Mesothelial cell of epicardium (in vitro differentiated cells): Measurements from ENCODE around the gene WNT9A. TPM values are rescaled to one million over a fixed set of nuclear protein-coding genes. Genes with fewer than 3 reads are reported as not detected.

Experiments used
- DNase-seq, 2 experiments: peaks; one replicate each; pipeline ENCODE4 v3.0.0; 2021; ENCODE audit warnings: low spot score in 2 of 2; ENCODE audit not compliant: unreplicated experiment in 2 of 2
- H3K27ac Mint-ChIP-seq: 2 replicates; pipeline ENCODE4 v1.8.0; 2021; ENCODE audit warnings: mixed read lengths
- H3K27me3 Mint-ChIP-seq: 2 replicates; pipeline ENCODE4 v1.8.0; 2021; ENCODE audit warnings: low read depth, mixed read lengths
- H3K36me3 Mint-ChIP-seq: 2 replicates; pipeline ENCODE4 v1.8.0; 2021; ENCODE audit warnings: mixed read lengths
- H3K4me1 Mint-ChIP-seq: 2 replicates; pipeline ENCODE4 v1.8.0; 2021; ENCODE audit warnings: mixed read lengths
- H3K4me3 Mint-ChIP-seq: 2 replicates; pipeline ENCODE4 v1.8.0; 2021; ENCODE audit warnings: mild to moderate bottlenecking, moderate library complexity, mixed read lengths
- H3K9me3 Mint-ChIP-seq: 2 replicates; pipeline ENCODE4 v1.8.0; 2021; ENCODE audit warnings: mixed read lengths
- total RNA-seq: library from RNA; stranded (reverse); gene quantifications from 3 replicates; pipeline ENCODE4 v1.2.1, GENCODE V29; 2021
- TF ChIP-seq, protein P1 (sequence below): fragments of 200-600 bp; sonication (generic); IDR thresholded peaks from one replicate; pipeline ENCODE4 v1.5.0; 2021; ENCODE audit warnings: antibody characterized with exemption; ENCODE audit not compliant: unreplicated experiment

WNT9A gene
- total RNA-seq, 1 donor from 2014 or later: 3.9 TPM

DNA sequence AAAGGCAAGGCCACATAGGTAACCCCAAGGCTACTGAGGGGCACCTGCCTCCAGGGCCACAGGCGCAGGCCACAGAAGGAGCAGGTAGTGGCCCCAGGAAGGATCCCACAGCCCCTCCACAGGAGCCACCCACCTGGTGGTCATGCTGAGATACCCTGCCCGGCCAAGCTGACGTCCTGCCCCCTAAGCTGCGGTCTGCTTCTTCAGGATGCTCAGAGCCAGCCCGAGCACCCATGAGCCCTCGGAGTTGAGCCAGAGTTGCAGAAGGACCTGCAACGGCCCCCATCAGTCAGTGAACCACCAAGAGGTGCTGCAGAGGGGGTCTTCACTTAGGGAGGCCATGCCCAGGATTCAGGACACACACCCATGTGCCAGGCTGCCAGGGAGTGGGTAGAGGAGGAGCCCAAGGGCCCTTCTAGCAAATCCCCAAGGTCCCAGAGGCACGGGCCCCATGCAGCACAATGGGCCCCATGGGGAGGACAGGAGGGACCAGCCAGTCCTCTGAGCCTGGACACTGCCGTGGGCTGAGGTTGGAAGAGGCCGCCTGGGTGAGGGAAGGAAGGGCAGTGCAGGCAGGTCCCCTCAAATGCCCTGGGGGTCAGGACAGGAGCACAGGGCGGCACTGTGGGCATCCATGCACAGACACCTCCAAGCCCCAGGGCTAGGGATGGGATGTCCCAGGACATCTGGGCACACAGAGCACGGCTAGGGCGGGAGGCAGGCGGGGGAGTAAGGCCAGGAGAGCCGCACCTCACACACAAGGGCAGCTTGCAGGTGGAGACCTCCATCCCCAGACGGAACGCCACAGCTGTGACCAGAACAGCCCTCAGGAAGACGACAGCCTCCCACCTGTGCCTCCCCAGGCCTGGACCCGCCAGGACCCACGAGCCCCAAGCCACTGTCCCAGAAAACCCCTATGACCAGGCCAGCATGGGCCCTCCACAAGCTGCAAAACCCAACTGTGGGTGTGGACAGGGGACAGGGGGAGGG is 20.5 kb downstream of the WNT9A start:
- H3K27me3 Mint-ChIP-seq: no peaks in the 10 kb centered on the region
- TF ChIP-seq, protein P1, sequence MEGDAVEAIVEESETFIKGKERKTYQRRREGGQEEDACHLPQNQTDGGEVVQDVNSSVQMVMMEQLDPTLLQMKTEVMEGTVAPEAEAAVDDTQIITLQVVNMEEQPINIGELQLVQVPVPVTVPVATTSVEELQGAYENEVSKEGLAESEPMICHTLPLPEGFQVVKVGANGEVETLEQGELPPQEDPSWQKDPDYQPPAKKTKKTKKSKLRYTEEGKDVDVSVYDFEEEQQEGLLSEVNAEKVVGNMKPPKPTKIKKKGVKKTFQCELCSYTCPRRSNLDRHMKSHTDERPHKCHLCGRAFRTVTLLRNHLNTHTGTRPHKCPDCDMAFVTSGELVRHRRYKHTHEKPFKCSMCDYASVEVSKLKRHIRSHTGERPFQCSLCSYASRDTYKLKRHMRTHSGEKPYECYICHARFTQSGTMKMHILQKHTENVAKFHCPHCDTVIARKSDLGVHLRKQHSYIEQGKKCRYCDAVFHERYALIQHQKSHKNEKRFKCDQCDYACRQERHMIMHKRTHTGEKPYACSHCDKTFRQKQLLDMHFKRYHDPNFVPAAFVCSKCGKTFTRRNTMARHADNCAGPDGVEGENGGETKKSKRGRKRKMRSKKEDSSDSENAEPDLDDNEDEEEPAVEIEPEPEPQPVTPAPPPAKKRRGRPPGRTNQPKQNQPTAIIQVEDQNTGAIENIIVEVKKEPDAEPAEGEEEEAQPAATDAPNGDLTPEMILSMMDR: no peak
- H3K4me1 Mint-ChIP-seq: peaks cover 14% of the 10 kb centered on the region
- no peak overlapping the region for H3K4me3 Mint-ChIP-seq
- H3K36me3 Mint-ChIP-seq: no peaks in the 10 kb centered on the region
- no peak for DNase-seq
- H3K9me3 Mint-ChIP-seq: no peaks in the 10 kb centered on the region
- no peak overlapping the region for H3K27ac Mint-ChIP-seq

DNA sequence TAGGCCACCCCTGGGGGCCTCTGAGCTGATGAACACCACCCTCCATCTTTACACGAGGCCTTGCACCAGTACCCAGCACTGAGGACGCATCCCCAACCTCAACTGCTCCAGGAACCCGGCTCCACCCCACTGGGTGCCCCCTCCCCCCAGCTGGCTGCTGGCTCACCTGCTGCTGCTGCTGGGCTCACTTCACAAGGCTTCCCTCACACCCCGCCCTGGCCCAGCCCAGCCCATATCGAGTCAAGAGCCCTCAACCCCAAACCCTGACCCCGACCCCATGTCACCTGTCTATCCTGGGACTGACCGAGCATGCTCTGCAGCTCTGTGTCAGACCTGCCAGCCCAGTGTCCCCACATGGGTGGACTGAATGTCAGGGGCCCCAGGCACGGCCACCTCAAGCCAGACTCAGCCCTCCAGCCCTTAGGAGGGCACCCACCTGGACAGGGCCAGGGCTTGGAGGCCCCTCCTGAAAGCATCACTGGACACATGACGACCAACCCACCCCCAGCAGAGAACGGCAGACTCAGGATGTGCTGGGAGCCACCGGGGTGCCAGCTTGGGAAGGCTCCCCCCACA is 21.4 kb downstream of the WNT9A start:
- Mint-ChIP-seq H3K9me3 (no peaks in the 10 kb centered on the region), H3K4me1 (peaks cover 14% of the 10 kb centered on the region), H3K27ac (no peak overlapping the region), H3K4me3 (no peak overlapping the region), H3K27me3 (no peaks in the 10 kb centered on the region), H3K36me3 (no peaks in the 10 kb centered on the region)
- TF ChIP-seq, protein P1: no peak
- DNase-seq: no peak

DNA sequence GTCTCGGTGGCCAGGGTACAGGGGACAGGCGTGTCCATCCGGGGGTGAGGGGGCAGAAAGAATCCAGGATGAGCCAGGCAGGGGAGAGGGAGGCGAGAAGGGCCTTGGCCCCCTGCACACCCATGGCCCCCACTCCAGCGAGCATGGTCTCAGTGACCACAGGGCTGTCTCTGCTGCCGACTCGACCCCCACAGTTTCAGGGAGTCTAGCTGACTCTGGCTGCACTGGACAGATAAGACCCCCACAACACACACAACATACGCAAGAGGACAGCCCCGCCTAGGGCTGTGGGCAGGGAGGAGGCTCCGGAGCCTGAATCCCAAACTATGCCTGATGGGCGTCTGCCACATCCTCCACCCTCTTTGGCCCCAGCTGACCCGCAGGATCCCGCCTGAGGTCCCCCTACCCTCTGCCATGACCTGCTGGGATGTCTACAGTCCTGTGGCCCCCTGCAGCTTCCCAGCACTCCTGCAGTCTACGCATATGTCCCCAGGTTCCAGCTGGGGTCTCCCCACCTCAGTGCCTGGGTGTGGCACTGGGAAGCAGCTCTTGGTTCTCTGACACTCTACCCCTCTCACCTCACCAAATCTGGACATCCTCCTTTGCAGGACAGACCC is 22.0 kb downstream of the WNT9A start:
- Mint-ChIP-seq H3K4me1 (peaks cover 14% of the 10 kb centered on the region), H3K9me3 (no peaks in the 10 kb centered on the region), H3K4me3 (no peak overlapping the region), H3K27me3 (no peaks in the 10 kb centered on the region), H3K27ac (no peak overlapping the region), H3K36me3 (no peaks in the 10 kb centered on the region)
- no peak for DNase-seq
- TF ChIP-seq, protein P1: no peak

DNA sequence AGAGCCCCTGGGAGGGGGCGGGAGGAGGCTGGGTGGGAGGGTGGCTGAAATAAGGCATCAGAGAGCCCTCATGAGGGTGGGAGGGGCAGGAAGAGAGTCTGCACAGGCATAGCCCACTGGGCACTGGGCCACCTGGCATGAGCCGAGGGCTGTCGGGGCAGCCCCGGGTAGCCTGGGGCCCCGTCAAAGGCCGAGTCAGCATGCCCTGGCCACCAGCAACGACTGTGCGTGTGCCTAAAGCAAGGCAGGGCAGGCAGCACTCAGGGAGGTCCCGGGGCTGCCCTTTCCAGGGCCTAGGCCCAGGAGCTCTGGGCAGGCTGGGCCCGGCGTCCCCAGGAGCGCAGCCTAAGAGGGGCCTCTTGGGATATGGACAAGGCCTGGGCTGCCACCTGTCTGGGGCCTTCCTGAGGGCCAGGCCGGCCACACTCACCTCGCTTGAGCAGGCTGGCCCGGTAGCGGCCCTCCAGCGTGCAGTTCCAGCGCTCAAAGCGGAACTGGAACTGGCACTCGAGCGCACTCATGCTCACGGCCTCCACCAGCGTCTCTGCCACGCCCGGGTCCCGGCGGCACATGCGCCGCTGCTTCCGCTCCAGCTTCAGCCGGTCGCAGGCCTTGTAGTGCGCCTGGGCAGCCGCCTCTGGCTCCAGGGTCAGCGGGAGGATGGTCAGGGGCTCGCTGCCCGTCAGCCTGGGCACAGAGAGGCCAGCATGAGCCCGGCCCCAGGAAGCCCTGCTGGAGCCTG is 22.7 kb downstream of the WNT9A start:
- no peak overlapping the region for H3K4me3 Mint-ChIP-seq
- peaks cover 14% of the 10 kb centered on the region for H3K4me1 Mint-ChIP-seq
- no peaks in the 10 kb centered on the region for H3K36me3 Mint-ChIP-seq
- H3K27ac Mint-ChIP-seq: no peak overlapping the region
- TF ChIP-seq, protein P1: no peak
- H3K27me3 Mint-ChIP-seq: no peaks in the 10 kb centered on the region
- no peaks in the 10 kb centered on the region for H3K9me3 Mint-ChIP-seq
- DNase-seq: no peak

DNA sequence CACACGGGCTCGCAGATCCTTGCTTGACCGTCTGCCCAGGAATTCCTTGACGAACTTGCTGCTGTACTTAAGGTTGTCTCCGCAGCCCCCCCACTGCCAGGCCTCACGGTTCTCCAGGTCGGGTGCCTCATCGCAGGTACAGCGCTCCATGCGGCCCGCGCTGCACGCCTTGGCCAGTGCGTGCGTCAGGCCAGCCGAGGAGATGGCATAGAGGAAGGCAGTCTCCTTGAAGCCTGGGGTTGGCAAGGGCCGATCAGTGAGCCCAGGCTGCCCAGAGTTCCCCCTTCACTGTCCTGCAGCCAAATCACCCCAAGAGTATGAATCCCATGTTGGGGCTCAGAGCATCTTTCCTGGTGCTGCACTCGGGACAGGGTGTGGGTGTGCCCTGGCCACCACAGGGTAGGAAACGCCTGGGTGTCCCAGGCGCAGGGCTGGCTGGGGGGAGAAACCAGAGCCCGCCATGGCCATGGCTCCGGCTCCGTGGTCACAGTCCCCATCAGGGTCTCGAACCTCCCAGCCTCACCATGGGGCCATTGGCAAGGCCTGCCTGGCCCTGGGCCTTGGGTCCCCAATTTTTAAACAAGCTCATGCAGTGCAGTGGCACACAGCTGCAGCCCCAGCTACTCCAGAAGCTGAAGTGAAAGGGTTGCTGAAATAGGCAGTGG is 23.4 kb downstream of the WNT9A start:
- no peak overlapping the region for H3K27ac Mint-ChIP-seq
- TF ChIP-seq, protein P1: no peak
- no peaks in the 10 kb centered on the region for H3K27me3 Mint-ChIP-seq
- no peaks in the 10 kb centered on the region for H3K9me3 Mint-ChIP-seq
- no peak for DNase-seq
- H3K4me3 Mint-ChIP-seq: no peak overlapping the region
- H3K36me3 Mint-ChIP-seq: no peaks in the 10 kb centered on the region
- peaks cover 18% of the 10 kb centered on the region for H3K4me1 Mint-ChIP-seq
